Fibroblast of the aortic adventitia (primary cell): ENCODE results near the gene GLTP. TPM values are rescaled to one million over a fixed set of nuclear protein-coding genes. Genes with fewer than 3 reads are reported as not detected.
A peak's percentile ranks its signal among the peaks of the same experiment; 100 is the strongest.

Source experiments
- DNase-seq: peaks from one replicate; pipeline ENCODE4 v3.0.0-alpha.2; 2010; ENCODE audit warnings: low read depth
- H3K4me3 ChIP-seq: 2 replicates; pipeline ENCODE4 v1.5.1; 2011; ENCODE audit warnings: low read depth, mild to moderate bottlenecking, control low read depth, low read length, moderate library complexity
- total RNA-seq: library from RNA; depleted of rRNA; stranded (reverse); fragments of >200 nt; gene quantifications from 2 replicates; pipeline ENCODE4 v1.2.3, GENCODE V29; 2012; ENCODE audit warnings: low replicate concordance
- TF ChIP-seq, protein P1 (sequence below): IDR thresholded peaks from 2 replicates; pipeline ENCODE4 v1.5.1; 2011; ENCODE audit warnings: mild to moderate bottlenecking, low read length, control low read depth, inconsistent platforms; ENCODE audit not compliant: insufficient read depth

GLTP gene
- total RNA-seq, 1 donor = 55.1 TPM

DNA sequence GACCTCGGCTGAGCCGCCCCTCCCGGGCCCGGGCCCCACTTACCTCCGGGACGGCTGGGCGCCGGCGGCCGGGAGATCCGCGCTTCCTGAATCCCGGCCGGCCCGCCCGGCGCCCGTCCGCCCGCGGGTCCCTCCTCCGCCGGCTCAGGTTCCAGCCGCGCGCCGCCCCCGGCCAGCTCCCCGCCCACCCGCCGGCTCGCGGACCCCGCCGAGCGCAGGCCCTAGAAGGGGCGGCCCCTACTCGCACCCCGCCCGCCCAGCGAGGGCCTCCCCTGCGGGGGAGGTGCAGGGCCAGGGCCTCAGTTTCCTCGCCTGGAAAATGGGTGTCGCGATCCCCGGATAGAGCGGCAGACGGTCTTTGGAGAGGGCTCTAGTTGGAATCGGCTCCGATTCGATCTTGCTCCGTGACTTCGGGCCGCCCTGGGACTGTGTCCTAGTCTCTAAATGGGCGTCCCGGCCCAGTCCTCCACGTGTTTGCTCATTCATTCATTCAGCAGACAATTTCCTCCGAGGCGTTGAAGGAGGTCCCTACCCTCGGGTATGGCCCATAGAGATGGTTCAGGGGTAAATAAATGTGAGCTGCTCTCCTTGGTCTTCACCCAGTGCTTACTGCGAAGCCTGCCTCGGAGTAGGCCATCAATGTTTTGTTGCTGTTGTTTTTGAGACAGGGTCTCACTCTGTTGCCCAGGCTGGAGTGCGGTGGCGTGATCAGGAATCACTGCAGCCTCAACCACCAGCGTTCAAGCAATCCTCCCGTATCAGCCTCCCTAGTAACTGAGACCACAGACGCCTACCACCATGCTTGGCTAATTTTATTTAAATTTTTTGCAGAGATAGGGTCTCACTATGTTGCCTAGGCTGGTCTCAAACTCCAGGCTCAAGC is 46.8 kb downstream of the GLTP start, which contains the start of gene TRPV4:
TRPV4 (minus strand) TSS at position 92 of the 883 bp plus-strand sequence. CDS start 18,602 bp downstream, outside the sequence.
- H3K4me3 ChIP-seq = peak within 1 kb of the TSS; percentile 71
- DNase-seq = peak; percentile 25
- TF ChIP-seq, protein P1, sequence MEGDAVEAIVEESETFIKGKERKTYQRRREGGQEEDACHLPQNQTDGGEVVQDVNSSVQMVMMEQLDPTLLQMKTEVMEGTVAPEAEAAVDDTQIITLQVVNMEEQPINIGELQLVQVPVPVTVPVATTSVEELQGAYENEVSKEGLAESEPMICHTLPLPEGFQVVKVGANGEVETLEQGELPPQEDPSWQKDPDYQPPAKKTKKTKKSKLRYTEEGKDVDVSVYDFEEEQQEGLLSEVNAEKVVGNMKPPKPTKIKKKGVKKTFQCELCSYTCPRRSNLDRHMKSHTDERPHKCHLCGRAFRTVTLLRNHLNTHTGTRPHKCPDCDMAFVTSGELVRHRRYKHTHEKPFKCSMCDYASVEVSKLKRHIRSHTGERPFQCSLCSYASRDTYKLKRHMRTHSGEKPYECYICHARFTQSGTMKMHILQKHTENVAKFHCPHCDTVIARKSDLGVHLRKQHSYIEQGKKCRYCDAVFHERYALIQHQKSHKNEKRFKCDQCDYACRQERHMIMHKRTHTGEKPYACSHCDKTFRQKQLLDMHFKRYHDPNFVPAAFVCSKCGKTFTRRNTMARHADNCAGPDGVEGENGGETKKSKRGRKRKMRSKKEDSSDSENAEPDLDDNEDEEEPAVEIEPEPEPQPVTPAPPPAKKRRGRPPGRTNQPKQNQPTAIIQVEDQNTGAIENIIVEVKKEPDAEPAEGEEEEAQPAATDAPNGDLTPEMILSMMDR = no peak

- DNase-seq = peak; percentile 7
Observed at GRCh38 chr12:109832541-109833306, 47.6 kb downstream of the GLTP start.

DNA sequence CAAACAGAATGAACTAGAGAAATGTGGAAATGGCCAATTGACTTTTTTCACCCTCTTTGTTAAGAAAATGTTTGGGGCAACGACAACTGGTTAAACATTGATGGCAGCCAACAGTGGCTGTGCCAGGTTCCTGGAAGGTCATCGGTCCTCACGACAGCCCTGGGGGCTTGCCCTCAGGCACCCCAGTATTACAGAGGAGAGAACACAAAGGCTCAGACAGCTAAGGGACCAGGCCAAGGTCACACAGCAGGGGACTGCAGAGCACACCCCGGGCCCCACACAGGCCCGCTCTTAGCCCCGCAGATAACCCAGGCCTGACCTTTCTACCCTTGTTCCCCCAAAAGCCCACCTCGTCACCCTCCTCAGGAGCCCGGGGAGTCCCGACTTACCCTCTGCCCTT is 48.4 kb downstream of the GLTP start:
- TF ChIP-seq, protein P1 = no peak
- no peak overlapping the region for H3K4me3 ChIP-seq
- no peak for DNase-seq

More at GRCh38 chr12:109832541-109833306, 47.6 kb downstream of the GLTP start:
- H3K4me3 ChIP-seq = peak overlapping the region; percentile 71
- TF ChIP-seq, protein P1 = no peak

GRCh38 chr12:109831365-109831764 is 49.0 kb downstream of the GLTP start:
- no peak for DNase-seq
- TF ChIP-seq, protein P1 = no peak
- no peak overlapping the region for H3K4me3 ChIP-seq

GRCh38 chr12:109830718-109831117 is 49.6 kb downstream of the GLTP start:
- DNase-seq = no peak
- H3K4me3 ChIP-seq = no peak overlapping the region

GRCh38 chr12:109830267-109830666 is 50.1 kb downstream of the GLTP start:
- no peak for DNase-seq
- TF ChIP-seq, protein P1 = no peak
- H3K4me3 ChIP-seq = no peak overlapping the region

More at GRCh38 chr12:109830718-109831117, 49.6 kb downstream of the GLTP start:
- TF ChIP-seq, protein P1 = no peak
